ENCODE results near the gene FBN2.
"Not testable (repeated sequence)": the region's sequence is repeated elsewhere in the genome, so short reads cannot be mapped to it uniquely, and the experiment has no call there.

FBN2 gene

DNA sequence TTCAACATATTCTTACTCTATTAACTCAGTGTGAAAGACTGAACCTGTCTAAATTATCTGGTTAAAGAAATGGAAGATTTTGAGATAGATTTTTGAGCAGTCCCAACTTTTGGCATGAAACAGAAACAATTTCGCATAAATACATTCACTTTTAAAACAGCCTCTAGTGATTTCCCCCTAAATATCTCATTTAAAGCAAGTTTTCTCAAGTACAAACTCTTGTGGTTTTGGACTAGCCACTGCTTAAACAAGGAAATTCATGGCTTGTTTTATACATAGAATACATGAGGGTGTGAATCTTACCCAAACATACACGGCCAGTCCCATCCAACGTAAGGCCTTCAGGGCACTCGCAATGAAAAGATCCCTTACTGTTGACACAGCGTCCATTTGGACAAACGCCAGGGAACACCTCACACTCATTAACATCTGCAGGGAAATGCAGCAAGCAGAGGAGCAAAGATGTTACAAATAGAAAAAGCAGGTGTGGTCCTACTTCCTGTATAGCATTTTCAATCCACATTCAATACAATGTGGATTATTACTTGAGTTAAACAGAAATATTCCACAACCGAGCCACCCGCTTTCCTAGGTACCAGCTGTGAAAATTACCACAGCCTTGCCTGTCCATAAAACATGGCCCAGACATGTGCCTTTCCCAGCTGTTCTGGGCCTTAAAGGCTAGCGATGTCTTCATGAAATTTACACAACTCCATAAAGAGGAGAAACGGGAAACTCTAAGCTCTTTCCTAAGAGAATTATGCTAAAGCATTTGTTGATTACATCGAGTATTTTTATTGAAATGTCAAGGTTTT lies 188.8 kb downstream of the FBN2 start:
- peak; percentile 80 for DNase-seq

DNA sequence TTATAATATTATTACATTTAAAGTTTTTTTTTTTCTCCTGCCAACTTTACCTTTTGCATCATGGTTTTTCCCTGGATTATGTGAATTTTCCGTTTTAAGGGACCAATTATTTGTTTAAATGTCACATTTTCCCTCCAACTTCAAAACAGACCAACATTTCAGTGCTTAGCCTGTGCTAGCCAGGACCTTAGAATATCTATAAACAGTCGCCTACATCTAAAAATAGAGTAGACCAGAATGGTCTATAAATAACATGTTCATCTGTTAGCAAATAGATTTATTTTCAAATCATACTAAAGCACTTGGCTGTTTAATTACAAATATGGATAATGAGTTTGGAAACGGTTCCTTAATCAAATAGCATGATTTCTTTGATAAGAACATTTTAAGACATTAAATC lies 192.0 kb downstream of the FBN2 start:
- DNase-seq = no peak

DNA sequence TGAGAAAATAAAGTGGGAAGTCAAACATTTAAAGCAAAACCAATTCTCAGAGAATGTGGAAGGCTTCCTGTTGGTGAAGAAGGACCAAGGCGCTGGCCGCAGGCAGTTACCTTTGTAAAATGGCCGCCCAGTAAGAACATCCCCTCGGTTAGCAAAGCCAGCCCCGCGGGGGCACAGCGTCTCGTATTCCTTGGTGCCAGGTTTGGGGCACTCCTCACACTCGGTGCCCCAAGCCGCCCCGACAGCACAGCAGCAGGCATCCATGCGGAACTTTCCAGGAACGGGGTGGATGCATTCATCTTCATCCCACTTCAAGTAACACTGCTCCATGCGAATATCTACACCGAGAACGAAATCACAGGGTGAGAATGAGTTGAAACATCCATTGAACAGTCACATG lies 192.8 kb downstream of the FBN2 start:
- no peak for DNase-seq

DNA sequence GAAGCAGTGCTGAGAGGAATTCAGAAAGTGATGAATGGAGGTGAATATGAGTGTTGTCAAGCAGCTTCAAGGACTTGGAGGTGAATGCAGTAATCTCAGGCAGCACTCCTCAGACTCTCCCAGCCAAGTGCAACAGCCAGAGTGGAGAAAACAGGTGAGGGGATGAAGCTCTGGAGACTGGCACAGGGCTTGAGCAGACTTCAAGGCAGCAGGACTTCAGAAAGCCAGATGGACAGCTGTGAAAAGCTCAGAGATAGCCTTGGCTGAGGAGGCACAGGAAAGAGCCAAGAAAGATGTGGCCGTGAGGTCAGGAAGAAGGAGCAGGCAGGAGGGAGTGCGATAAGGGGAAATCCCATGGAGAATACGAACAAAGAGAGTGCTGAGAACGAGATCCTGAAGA lies 194.9 kb downstream of the FBN2 start:
- DNase-seq = no peak

DNA sequence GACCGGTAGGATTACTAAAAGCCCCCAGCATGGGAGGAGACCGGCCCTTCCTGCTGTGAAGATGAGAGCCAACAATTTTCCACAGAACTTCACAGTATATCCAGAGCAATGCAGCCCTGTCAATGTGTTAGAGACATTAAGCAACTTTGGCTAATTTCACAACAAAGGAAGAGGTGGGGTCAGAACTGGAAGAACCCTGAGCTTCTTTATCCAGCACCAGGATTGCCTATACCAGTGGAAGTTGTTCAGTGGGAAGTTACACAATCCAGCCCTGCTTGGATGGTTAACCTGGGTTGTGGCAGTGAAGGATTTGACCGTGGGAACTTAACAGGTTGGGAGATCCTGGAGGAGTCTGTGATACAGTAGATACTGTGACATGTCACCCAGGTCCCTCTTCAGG lies 197.0 kb downstream of the FBN2 start:
- no peak for DNase-seq

DNA sequence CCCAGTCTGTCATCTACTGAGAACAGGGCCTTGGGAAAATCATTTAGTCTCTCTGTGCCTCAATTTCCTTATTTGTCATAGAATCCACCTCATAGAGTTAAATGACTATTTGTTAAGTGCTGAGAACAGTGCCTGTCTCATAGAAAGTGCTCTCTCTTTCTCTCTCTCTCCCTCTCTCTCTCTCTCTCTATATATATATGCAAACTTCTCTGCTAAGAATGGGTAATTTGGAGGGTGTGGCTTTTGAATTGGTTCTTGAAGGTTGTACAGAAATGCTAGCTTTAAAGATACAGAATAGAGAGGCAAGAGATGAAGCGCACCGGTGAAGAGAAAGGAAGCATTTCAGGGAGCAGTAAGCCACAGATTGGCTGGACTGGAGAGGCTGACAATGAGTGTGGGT lies 197.4 kb downstream of the FBN2 start:
- DNase-seq = no peak

DNA sequence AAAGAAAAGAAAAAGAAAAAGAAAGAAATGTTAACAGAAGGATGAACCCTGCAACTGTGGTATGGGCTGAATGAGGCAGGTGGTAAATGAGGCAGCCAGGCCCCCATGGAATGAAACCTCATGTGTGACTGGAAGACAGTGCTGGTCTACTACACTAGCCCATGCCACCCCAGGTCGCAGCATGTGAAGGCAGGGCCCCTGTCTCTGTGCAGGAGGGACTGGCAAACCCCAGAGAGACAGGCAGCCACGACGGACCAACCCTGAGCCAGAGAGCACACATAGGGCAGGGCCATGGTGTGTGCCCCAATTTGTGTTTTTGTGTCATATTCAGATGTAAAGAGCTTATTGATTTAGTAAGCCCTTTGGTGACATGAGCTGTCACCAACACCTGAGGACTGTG lies 198.5 kb downstream of the FBN2 start:
- no peak for DNase-seq

DNA sequence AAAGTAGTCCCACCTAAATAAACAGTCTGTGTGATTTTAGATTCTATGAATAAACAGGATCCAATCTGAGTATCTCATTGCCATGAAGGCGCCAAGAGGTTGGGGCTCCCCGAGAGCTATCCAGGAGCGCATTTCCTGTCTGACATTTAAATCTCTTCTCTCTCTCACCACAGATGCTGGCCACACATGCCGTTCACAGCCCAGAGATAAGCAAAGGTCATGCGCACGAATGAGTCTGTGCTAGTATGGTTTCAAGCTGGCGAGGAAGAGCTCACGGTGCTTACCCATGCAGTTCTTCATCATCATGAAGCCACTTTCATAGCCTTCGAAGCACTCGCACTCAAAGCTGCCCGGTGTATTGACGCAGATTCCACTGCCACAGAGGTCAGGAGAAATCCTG lies 199.4 kb downstream of the FBN2 start:
- no peak for DNase-seq

DNA sequence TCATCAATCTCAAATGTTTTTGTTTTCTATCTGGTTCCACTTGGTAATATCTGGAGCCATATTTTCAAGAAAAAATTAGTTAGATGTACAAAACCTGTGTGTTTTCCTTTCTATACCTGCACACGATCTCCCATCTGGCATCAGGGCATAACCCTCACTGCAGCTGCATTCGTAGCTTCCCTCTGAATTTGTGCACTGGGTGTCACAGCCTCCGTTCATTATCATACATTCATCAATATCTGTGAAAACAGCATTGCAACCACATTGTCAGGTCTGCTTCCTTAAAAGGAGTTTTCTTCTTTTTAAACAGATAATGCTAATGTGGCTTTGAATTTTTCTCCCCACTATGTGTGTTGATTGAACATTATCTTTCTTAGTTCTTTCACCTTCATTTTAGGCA lies 202.7 kb downstream of the FBN2 start:
- no peak for DNase-seq

DNA sequence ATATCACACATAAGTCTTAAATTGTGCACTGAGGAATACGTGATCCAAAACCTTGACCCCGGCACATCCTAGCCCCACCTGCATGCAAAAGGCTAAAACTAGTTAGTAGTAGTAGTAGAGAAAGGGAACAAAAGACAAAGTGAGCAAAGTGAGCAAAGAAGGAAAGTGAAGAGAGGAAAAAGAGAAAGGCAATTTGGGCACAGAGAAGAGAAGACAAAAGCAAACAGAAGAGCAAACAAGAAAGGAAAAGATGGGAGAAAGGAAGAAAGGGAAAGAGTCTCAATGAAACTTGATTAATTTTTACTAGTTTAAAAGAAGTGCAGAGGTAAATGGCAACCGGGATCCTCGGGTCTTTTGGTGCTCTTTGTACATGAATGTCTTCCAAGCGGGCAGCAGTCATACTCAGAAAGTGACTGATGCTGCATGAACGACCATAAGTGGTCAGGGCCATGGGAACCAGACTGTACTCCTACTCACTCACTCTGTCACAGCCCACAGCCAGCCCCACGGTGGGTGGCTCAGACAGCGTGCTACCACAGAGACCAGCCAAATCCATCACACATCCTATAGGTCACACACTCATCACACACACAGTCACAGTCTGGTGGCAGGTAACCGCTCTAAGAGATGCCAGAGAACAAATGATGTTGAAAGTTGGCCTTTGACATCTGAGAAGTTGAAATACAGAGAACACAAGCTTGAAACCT lies 203.9 kb downstream of the FBN2 start:
- no peak for DNase-seq

DNA sequence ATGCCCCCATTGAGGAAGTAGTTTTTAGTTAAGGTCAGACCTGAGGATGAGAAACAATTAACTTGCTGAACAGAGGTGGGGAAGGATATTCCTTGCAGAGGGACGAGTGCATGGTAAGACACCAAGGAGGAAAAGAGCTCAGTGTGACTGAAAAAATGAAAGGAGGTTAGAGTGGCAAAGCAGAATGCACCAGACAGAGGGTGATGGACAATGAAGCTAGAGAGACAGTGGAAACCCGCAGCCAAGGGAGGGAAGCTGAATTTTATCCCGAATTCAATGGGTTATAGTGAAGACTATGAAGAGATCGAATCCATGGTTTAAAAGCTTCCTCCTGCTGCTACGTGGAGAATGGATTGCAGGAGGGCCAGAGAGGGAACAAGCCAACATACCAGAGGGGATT lies 206.8 kb downstream of the FBN2 start:
- DNase-seq = no peak

DNA sequence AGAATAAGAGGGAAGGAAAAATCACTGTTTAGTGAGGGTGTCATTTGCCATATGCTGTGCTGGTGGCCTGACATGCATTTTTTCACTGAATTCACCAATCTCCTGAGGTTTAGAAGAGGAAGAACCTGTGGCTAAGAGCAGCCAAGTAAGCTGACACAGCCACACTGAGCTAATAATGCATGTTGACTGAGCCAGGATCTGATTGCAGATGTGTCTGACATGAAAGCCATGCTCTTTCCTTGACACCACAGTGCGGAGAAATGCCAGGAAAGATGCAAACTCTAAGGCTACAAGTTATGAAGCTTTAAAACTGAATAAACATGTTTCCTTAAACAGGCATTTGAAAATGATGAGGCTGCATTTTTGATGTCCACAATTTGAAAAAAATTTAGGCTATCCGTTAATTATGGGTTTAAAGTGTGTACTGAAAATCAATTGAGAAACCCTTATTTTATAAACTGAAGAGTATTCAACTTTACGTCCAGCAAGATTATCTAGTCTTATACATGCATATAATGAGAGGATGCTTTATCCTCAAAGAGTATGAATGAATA lies 208.6 kb downstream of the FBN2 start:
- no peak for DNase-seq

DNA sequence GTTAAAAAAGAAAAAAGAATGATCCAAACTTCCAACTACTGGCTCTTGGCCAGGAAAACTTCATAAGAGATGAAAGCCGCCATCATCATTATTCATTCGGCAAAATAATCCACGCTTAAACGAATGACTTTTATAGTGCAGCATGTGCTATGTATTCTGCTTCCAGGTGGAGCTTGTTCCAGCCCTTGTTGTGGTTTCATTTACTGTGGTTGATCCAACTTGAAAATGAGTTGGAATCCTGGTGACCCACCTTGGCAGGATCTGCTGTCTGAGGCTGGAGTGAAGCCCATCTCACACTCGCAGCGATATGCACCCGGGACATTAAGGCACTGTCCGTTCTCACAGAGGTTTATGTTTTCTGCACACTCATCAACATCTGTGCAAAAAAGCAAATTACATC lies 209.6 kb downstream of the FBN2 start:
- no peak for DNase-seq

DNA sequence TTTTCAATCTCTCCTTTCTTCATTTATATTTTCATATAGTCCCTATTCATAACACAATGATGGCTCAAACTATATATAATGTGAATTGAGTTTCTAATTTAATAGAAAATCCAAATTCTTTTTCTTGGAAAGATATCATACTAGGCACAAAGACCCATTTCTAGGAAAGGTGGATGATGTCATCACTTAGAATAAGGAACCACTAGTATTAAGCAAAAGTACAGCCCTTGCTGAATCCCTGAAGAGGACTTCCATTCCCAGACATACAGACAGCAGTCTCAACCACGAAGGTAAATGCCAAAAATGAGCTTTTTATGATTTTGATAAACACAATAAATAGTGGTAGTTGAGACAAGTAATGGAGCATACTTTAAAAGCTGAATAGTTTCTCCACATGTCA lies 210.0 kb downstream of the FBN2 start:
- no peak for DNase-seq

DNA sequence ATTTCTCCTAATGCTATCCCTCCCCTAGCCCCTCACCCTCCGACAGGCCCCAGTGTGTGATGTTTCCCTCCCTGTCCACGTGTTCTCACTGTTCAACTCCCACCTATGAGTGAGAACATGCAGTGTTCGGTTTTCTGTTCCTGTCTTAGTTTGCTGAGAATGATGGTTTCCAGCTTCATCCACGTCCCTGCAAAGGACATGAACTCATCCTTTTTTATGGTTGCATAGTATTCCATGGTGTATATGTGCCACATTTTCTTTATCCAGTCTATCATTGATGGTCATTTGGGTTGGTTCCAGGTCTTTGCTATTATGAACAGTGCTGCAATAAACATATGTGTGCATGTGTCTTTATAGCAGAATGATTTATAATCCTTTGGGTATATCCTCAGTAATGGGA lies 216.6 kb downstream of the FBN2 start:
- not testable (repeated sequence) for DNase-seq

DNA sequence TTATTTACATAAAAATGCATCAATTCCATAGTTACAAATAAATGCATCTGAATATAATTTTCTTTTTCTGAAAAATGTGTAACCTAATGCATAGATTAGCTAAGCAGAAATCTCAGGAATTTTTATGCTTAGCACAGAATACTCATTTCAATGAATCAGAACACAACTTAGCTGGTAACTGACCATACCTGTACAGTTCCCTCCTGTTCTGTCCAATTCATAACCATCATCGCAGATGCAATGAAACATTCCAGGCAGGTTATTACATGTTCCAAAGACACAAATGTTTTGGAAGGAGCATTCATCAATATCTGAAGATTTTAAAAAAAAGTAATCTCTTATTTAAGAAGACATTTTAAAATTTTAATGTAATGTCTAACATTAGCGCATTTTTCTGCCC lies 219.4 kb downstream of the FBN2 start:
- no peak for DNase-seq

DNA sequence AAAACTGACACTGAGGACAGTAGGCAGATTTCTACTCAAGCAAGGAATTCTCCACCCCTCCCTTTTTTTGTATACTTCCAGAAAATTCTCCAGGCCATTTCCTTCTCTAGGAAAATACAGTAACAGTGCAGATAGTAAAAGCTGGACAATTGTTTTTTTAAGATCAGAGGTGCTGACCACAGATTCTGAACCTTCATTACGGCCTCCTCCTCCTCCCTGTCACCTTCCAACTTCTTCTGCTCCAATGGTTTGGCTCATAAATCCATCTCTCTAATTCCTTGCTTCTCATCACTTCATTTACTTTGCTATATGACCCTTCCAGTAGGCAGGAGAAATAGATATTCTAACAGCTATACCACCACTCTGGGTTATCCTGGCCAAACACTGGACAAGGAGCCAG lies 220.6 kb downstream of the FBN2 start:
- no peak for DNase-seq

DNA sequence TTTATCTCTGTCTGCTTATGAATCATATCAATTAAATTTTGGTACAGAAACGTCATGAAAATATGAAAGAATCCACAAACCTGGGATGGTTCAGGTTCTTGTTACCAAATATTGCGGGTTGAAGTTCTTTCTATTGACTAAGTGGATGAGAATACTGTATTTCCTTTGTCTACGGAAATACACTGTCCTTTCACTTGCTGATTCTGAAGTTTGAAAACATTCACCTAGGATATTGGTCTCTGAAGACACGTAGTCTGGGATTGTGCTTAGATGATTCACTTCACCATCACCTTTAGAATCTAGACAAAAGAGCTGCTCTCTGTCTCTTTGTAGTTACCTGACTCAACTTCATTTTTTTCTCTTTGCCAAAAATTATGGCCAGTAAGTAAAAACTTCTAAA lies 222.4 kb downstream of the FBN2 start:
- no peak for DNase-seq

DNA sequence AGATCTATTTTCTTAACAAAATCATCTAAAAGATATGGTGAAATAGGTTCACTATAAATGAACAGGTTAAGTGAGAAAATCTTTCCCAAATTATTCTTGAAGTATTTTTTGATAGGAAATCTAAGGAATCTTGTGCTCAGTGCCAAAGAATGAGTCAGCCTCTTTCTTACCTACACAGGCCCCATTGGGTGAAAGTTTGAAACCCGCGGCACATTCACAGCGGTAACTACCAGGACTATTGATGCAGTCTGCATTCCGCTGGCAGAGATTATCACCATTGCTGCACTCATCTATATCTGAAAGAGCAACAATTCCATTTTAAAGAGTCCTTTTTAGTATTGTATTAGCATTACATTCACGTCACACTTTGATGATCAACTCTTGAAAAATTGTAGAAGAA lies 232.7 kb downstream of the FBN2 start:
- DNase-seq = no peak

DNA sequence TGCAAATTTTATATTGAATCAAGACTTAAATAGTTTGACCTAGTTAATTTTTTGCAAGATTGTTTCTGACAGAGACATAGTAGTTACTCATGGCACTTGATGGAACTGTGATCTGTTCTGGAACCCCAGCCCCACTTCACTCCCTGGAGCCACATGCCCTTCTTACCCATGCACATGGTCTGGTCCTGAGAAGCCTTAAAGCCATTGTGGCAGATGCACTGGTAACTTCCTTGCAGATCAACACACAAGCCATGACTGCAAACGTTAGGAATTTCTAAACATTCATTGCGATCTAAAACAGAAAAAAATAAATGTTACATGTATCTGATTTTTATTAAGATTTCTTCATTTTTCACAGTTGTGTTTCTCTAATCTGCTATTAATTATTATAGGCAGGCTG lies 233.3 kb downstream of the FBN2 start:
- DNase-seq = no peak

DNA sequence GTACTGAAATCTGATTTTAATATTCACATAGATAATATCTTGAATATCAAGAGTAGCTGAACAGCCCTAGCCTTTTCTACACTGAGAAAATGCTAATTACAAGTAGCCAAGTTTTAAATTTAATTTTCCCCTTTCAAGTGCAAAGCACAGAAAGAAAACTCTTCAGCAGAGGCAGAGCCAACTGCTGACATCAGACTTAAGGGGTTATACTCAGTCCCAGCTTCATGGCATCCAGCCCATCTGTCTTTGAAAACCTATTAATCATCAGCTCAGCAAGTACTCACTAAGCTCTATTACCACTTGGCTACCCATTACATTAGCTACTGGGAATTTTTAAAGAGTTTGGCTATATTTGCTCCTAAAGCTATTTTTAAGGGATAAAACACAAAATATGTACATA lies 234.0 kb downstream of the FBN2 start:
- no peak for DNase-seq

DNA sequence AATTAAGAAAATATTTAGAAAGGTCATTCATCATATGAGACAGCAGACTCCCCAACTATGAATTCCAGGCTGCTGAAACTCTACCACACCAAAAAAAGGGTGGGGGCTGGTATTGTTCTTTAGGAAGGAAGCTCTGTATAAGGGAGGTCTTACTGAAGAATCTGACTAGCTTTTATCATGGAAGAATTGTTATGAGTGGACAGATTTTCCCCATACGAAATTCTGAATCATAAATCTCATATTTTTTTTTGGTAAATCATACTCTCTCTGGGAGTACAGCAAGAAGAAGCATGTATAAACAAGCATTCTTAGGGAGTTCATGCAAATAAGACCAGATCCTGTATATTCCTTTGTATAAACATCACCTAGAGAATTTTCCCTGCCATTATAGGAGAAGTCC lies 234.5 kb downstream of the FBN2 start:
- DNase-seq = no peak

DNA sequence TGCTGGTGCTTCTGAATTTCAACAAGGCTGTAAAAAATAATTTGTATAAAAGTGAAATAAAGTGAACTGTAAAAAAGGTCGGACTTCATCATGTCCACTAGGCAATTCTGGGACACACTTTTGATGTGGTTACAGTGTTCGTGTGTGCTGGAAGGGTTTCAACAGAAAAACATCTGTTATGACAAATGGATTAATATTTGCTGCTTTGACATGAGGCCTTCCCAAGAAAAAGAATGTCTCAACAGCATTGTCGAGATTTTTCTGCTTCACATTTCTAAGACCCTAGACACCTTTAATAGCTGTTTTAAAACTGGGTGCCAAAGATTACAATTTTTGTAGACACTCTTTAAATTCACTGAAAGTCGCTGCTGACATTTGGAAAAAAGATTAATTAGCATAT lies 237.9 kb downstream of the FBN2 start:
- no peak for DNase-seq

DNA sequence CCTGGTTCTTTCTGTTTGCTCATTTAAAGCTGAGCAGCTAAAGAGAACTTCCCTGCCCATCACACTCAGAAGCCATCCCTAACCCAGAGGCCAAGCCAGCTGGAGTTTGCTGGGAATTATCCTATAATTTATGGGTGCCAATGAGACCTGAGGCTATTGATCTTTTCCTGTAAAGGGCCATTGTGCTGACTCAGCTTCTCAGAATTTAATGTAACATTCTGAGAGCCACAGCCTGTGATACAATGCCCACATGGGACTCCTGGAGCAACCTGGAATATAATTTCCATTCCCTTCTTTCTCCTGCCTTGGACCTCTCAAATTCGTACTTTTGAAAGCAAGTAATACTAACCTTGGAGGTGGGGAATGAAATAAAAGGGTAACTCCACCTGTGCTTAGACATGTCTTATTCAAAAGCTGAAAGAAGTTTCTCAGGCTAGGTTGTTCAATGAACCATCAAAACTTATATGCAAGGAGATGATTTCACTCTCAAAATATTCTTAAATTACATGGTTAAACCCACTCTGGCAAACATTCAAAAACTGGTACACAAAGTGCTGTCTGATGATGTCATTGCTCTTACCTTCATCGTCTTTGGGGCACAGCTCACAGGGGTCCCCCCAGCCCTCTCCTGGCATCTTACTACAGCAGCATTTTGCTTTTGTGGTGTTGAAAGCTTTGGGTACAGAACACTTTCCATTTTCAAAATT lies 247.7 kb downstream of the FBN2 start:
- no peak for DNase-seq
